ENCODE data around the gene MKNK1.

MKNK1 gene

GRCh38 chr1:46596036-46596435 is 8.0 kb downstream of the MKNK1 start:
- Histone ChIP-seq H3K9ac (ENCODE audit: low read length) (no peak overlapping the region), H2AFZ (ENCODE audit: low read depth, low read length, severe bottlenecking) (no peak overlapping the region), H4K20me1 (ENCODE audit: low read depth, low read length) (no peaks in the 10 kb centered on the region)

GRCh38 chr1:46595127-46595526 is 8.9 kb downstream of the MKNK1 start:
- no peak for TF ChIP-seq CTCF (IDR thresholded peaks at IDR 0.05; ENCODE audit: insufficient read depth, low read length, poor library complexity, severe bottlenecking)
- no peak for TF ChIP-seq EZH2phosphoT487 (conservative IDR thresholded peaks at IDR 0.05; ENCODE audit: low read length)
- H4K20me1 ChIP-seq (ENCODE audit: low read depth, low read length), result no peaks in the 10 kb centered on the region
- H3K27ac ChIP-seq (ENCODE audit: low read depth, low read length), result no peak overlapping the region
- no peak overlapping the region for H3K9ac ChIP-seq (ENCODE audit: low read length)
- no peak overlapping the region for H2AFZ ChIP-seq (ENCODE audit: low read depth, low read length, severe bottlenecking)
- no peaks in the 10 kb centered on the region for H3K27me3 ChIP-seq (ENCODE audit: low read length)
- no peaks in the 10 kb centered on the region for H3K9me2 ChIP-seq (replicated peaks; ENCODE audit: insufficient read depth, low read length)
- no peaks in the 10 kb centered on the region for H3K79me2 ChIP-seq (ENCODE audit: insufficient read depth, low read length)
- H3K4me3 ChIP-seq (ENCODE audit: insufficient read depth, low read length, poor library complexity, severe bottlenecking), result no peak overlapping the region
- no peaks in the 10 kb centered on the region for H3K9me3 ChIP-seq (ENCODE audit: insufficient read depth, low read length)
- no peak overlapping the region for H3K4me2 ChIP-seq (ENCODE audit: low read depth, low read length, poor library complexity, severe bottlenecking)
- H3K36me3 ChIP-seq (ENCODE audit: low read length), result no peaks in the 10 kb centered on the region
- no peaks in the 10 kb centered on the region for H3F3A ChIP-seq (ENCODE audit: insufficient read depth)

More at GRCh38 chr1:46596036-46596435, 8.0 kb downstream of the MKNK1 start:
- no peaks in the 10 kb centered on the region for H3F3A ChIP-seq (ENCODE audit: insufficient read depth)
- TF ChIP-seq EZH2phosphoT487 (conservative IDR thresholded peaks at IDR 0.05; ENCODE audit: low read length) (no peak), CTCF (IDR thresholded peaks at IDR 0.05; ENCODE audit: insufficient read depth, low read length, poor library complexity, severe bottlenecking) (no peak)
- no peak overlapping the region for H3K4me3 ChIP-seq (ENCODE audit: insufficient read depth, low read length, poor library complexity, severe bottlenecking)
- no peaks in the 10 kb centered on the region for H3K27me3 ChIP-seq (ENCODE audit: low read length)
- no peak overlapping the region for H3K27ac ChIP-seq (ENCODE audit: low read depth, low read length)
- no peaks in the 10 kb centered on the region for H3K79me2 ChIP-seq (ENCODE audit: insufficient read depth, low read length)
- no peaks in the 10 kb centered on the region for H3K9me3 ChIP-seq (ENCODE audit: insufficient read depth, low read length)
- no peak overlapping the region for H3K4me2 ChIP-seq (ENCODE audit: low read depth, low read length, poor library complexity, severe bottlenecking)
- H3K9me2 ChIP-seq (replicated peaks; ENCODE audit: insufficient read depth, low read length), result no peaks in the 10 kb centered on the region
- H3K36me3 ChIP-seq (ENCODE audit: low read length), result no peaks in the 10 kb centered on the region

GRCh38 chr1:46594063-46594462 is 10.0 kb downstream of the MKNK1 start:
- Histone ChIP-seq H3K27me3 (ENCODE audit: low read length) (no peaks in the 10 kb centered on the region), H2AFZ (ENCODE audit: low read depth, low read length, severe bottlenecking) (no peak overlapping the region), H3K4me3 (ENCODE audit: insufficient read depth, low read length, poor library complexity, severe bottlenecking) (no peak overlapping the region), H3K4me2 (ENCODE audit: low read depth, low read length, poor library complexity, severe bottlenecking) (no peak overlapping the region), H3K27ac (ENCODE audit: low read depth, low read length) (no peak overlapping the region), H3K9me3 (ENCODE audit: insufficient read depth, low read length) (no peaks in the 10 kb centered on the region), H3F3A (ENCODE audit: insufficient read depth) (no peaks in the 10 kb centered on the region), H3K9me2 (replicated peaks; ENCODE audit: insufficient read depth, low read length) (no peaks in the 10 kb centered on the region), H3K79me2 (ENCODE audit: insufficient read depth, low read length) (no peaks in the 10 kb centered on the region), H3K36me3 (ENCODE audit: low read length) (no peaks in the 10 kb centered on the region), H4K20me1 (ENCODE audit: low read depth, low read length) (no peaks in the 10 kb centered on the region), H3K9ac (ENCODE audit: low read length) (no peak overlapping the region)
- TF ChIP-seq EZH2phosphoT487 (conservative IDR thresholded peaks at IDR 0.05; ENCODE audit: low read length), result no peak
- no peak for TF ChIP-seq CTCF (IDR thresholded peaks at IDR 0.05; ENCODE audit: insufficient read depth, low read length, poor library complexity, severe bottlenecking)
